Endothelial cell of umbilical vein (primary cell): ENCODE data around the gene AGPAT2. TPM values are rescaled to one million over a fixed set of nuclear protein-coding genes. Genes with fewer than 3 reads are reported as not detected.

Experiments used
- BruUV-seq: library from RNA; stranded (reverse); fragments of 400-500 nt; replicated peaks from 2 replicates; lab custom pipeline; 2021; lab: Mats Ljungman, UMichigan
- CTCF ChIA-PET: fragments of 300-600, 350-600 bp; sonication (Branson Sonifier 250); formaldehyde crosslinking; loops from one replicate; lab custom pipeline; 2021; ENCODE audit warnings: antibody characterized with exemption, inconsistent platforms; lab: Charles Lee
- POLR2A ChIA-PET: fragments of 300-600, 350-600 bp; sonication (Branson Sonifier 250); formaldehyde crosslinking; loops from one replicate; lab custom pipeline; 2021; ENCODE audit warnings: antibody characterized with exemption, inconsistent platforms; lab: Charles Lee
- DNase-seq: peaks from one replicate; pipeline ENCODE4 v3.0.0-alpha.2; 2011; ENCODE audit warnings: low read depth, low spot score
- FAIRE-seq: peaks from 2 replicates; lab custom pipeline; 2011; peaks lifted over from hg19 to GRCh38; lab: Jason Lieb, UNC
- H2AFZ ChIP-seq: 2 replicates; pipeline ENCODE4 v1.6.0; 2012; ENCODE audit warnings: low read depth, low read length, control low read depth, inconsistent platforms
- H3K27ac ChIP-seq: 2 replicates; pipeline ENCODE4 v1.5.1; 2011; ENCODE audit warnings: low read depth, mild to moderate bottlenecking, control low read depth, low read length, moderate library complexity; ENCODE audit not compliant: insufficient read depth
- H3K27me3 ChIP-seq, 2 experiments: 2 replicates each; pipeline versions ENCODE4 v1.6.0 to v1.6.1; 2011; ENCODE audit warnings: low read length in 2 of 2, mixed read lengths in 1 of 2; ENCODE audit not compliant: control insufficient read depth in 2 of 2, insufficient read depth in 2 of 2
- H3K36me3 ChIP-seq, 2 experiments: 2 replicates in 1 of 2; 3 replicates in 1 of 2; pipeline ENCODE4 v1.5.1; 2011; ENCODE audit warnings: low read length in 2 of 2, mild to moderate bottlenecking in 1 of 2, moderate library complexity in 1 of 2; ENCODE audit not compliant: control insufficient read depth in 2 of 2, insufficient read depth in 2 of 2; ENCODE audit errors: extremely low read depth in 1 of 2
- H3K4me1 ChIP-seq: 3 replicates; pipeline ENCODE4 v1.5.1; 2011; ENCODE audit warnings: mild to moderate bottlenecking, low read length; ENCODE audit not compliant: control insufficient read depth, insufficient read depth; ENCODE audit errors: extremely low read depth
- H3K4me2 ChIP-seq: 2 replicates; pipeline ENCODE4 v1.6.1; 2011; ENCODE audit warnings: low read length, control low read depth, mixed read lengths; ENCODE audit not compliant: insufficient read depth
- H3K4me3 ChIP-seq, 3 experiments: fragments of 200-600 bp in 1 of 3; sonication (generic), shearing (Covaris generic) in 1 of 3; replicated peaks in 1 of 3; 2 replicates each; pipeline ENCODE4 v1.5.1; 2011 to 2016; ENCODE audit warnings: control low read depth in 3 of 3, low read length in 3 of 3, mild to moderate bottlenecking in 2 of 3, inconsistent platforms in 1 of 3, low read depth in 1 of 3, moderate library complexity in 1 of 3; ENCODE audit not compliant: insufficient read depth in 1 of 3
- H3K79me2 ChIP-seq: 2 replicates; pipeline ENCODE4 v1.6.0; 2012; ENCODE audit warnings: low read length, inconsistent platforms; ENCODE audit not compliant: control insufficient read depth, insufficient read depth
- H3K9ac ChIP-seq: replicated peaks from 2 replicates; pipeline ENCODE3; 2011; ENCODE audit warnings: low read length, control low read depth; ENCODE audit not compliant: insufficient read depth; ENCODE audit errors: extremely low read depth
- H3K9me1 ChIP-seq: replicated peaks from 3 replicates; pipeline ENCODE4 v1.6.0; 2011; ENCODE audit warnings: mild to moderate bottlenecking, low read length; ENCODE audit not compliant: control insufficient read depth, insufficient read depth; ENCODE audit errors: extremely low read depth
- H3K9me3 ChIP-seq: replicated peaks from 2 replicates; pipeline ENCODE4 v1.5.1; 2012; ENCODE audit warnings: low read length, inconsistent platforms; ENCODE audit not compliant: control insufficient read depth, insufficient read depth
- H4K20me1 ChIP-seq: replicated peaks from 2 replicates; pipeline ENCODE3; 2011; ENCODE audit warnings: mild to moderate bottlenecking, low read length; ENCODE audit not compliant: control insufficient read depth, insufficient read depth; ENCODE audit errors: extremely low read depth
- FOS ChIP-seq: IDR thresholded peaks from 2 replicates; pipeline ENCODE4 v1.6.1; 2011; ENCODE audit warnings: mild to moderate bottlenecking, low read length, moderate library complexity, borderline replicate concordance; ENCODE audit not compliant: insufficient read depth
- GATA2 ChIP-seq: IDR thresholded peaks from 2 replicates; pipeline ENCODE4 v1.7.0; 2011; ENCODE audit warnings: low read depth, mild to moderate bottlenecking, moderate library complexity, mixed read lengths, low read length; ENCODE audit not compliant: insufficient read length, insufficient read depth
- JUN ChIP-seq: IDR thresholded peaks from 2 replicates; pipeline ENCODE4 v1.6.1; 2011; ENCODE audit warnings: borderline replicate concordance, low read depth; ENCODE audit not compliant: insufficient read length, insufficient read depth
- MYC ChIP-seq: IDR thresholded peaks from one replicate; pipeline ENCODE4 v1.6.1; 2011; ENCODE audit warnings: mild to moderate bottlenecking, low read depth, low read length
- POLR2A ChIP-seq: IDR thresholded peaks from 2 replicates; pipeline ENCODE4 v1.6.1; 2012; ENCODE audit warnings: low read depth, mild to moderate bottlenecking, control low read depth, low read length
- POLR2AphosphoS5 ChIP-seq: IDR thresholded peaks from 2 replicates; pipeline ENCODE4 v1.6.1; 2012; ENCODE audit warnings: low read depth, mild to moderate bottlenecking, control low read depth, low read length, moderate library complexity; ENCODE audit not compliant: insufficient read depth
- dilution Hi-C: fragments of 300-500 bp; cut with MboI; formaldehyde crosslinking; loops from one replicate; pipeline ENCODE4 v1.15.0; 2019; ENCODE audit warnings: low sequenced_read_pairs; ENCODE audit not compliant: extremely low pct_ligation_motif_present
- intact Hi-C: fragments of 100-400 bp; cut with micrococcal nuclease; formaldehyde crosslinking; loops from one replicate; pipeline ENCODE4 v1.10.0; 2022
- polyA plus RNA-seq, 4 experiments: library from polyadenylated mRNA; depleted of rRNA in 3 of 4; stranded (reverse) in 3 of 4; unstranded in 1 of 4; fragments of >200 nt; gene quantifications; 2 replicates each; pipeline versions ENCODE4 v1.2.1 to v1.2.3, GENCODE V29; 2011 to 2012; ENCODE audit warnings: missing spikeins in 1 of 4
- total RNA-seq: library from RNA; stranded (reverse); gene quantifications from 2 replicates; pipeline ENCODE4 v1.2.3, GENCODE V29; 2021
- TF ChIP-seq, protein P1 (sequence below), 2 donors: IDR thresholded peaks; 1 replicate in 1 of 2; 2 replicates in 1 of 2; pipeline ENCODE4 v1.5.1; 2011; ENCODE audit warnings: low read length in 2 of 2, mild to moderate bottlenecking in 2 of 2, moderate library complexity in 2 of 2, control low read depth in 1 of 2, inconsistent platforms in 1 of 2, low read depth in 1 of 2; ENCODE audit not compliant: insufficient read depth in 1 of 2; ENCODE audit errors: extremely low read depth in 1 of 2
- TF ChIP-seq, protein P2 (sequence below): IDR thresholded peaks from 2 replicates; pipeline ENCODE4 v1.6.1; 2011; ENCODE audit not compliant: insufficient read depth, insufficient read length

AGPAT2 gene
- total and polyA plus RNA-seq, 2 donors (not counting 3 experiments of a cell fraction or from before 2014, with no cell fraction given): 45.5 to 55.3 TPM

DNA sequence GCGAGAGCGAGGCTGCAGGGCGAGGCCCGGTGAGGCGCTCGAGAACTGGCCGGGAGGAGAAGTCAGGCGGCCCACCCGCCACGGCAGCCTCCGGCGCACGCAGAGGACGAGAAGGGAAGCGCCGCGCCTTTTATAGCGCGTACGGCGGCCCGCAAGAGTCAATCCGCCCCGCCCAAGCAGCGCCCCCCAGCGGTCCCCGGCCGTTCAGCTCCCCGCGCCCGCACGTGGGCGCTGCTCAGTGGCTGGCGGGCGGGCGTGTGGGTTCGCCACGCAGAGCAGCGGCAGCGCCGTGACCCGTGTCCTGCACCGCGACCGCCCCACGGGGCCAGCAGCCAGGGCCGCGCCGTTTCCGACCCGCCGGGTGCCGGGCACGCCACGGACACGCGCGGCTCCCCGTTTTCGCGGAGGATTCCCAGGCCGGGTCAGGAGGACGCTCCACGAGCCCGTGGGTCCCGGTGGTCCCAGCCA is 40.9 kb upstream of the AGPAT2 start:
- H2AFZ ChIP-seq: peak overlapping the region; percentile 69
- POLR2A ChIA-PET: interaction anchor here (0.7 to 3.3 kb wide), 7 partner anchors 9 to 48 kb away, joined by 3 to 32 read pairs (median 5); no protein-coding TSS in a partner anchor
- CTCF ChIA-PET: interaction anchor here (0.6 to 3.6 kb wide), 15 partner anchors 9 to 50 kb away, joined by 3 to 31 read pairs (median 4); partner anchors contain the start of genes LCN10 and LCN8
- intact Hi-C loops (loop anchor here (5.0 kb wide), 1 partner anchor 64 kb away; the partner anchor contains the start of gene TMEM141), dilution Hi-C loops (no loop called here)
- DNase-seq: peak; percentile 84
- peak overlapping the region; percentile 41 for H3K27ac ChIP-seq
- peaks cover 9 to 25% of the 10 kb centered on the region in 2 experiments for H3K36me3 ChIP-seq
- H4K20me1 ChIP-seq: no peaks in the 10 kb centered on the region
- no peaks in the 10 kb centered on the region for H3K27me3 ChIP-seq
- no peaks in the 10 kb centered on the region for H3K9me3 ChIP-seq
- peak overlapping the region; percentile 53 for H3K4me2 ChIP-seq
- peaks cover 69% of the 10 kb centered on the region for H3K79me2 ChIP-seq
- BruUV-seq: no TSS peak
- FAIRE-seq: peak; percentile 66
- peak overlapping the region; percentile 11 to 89 (median 70) for H3K4me3 ChIP-seq
- TF ChIP-seq, protein P1, sequence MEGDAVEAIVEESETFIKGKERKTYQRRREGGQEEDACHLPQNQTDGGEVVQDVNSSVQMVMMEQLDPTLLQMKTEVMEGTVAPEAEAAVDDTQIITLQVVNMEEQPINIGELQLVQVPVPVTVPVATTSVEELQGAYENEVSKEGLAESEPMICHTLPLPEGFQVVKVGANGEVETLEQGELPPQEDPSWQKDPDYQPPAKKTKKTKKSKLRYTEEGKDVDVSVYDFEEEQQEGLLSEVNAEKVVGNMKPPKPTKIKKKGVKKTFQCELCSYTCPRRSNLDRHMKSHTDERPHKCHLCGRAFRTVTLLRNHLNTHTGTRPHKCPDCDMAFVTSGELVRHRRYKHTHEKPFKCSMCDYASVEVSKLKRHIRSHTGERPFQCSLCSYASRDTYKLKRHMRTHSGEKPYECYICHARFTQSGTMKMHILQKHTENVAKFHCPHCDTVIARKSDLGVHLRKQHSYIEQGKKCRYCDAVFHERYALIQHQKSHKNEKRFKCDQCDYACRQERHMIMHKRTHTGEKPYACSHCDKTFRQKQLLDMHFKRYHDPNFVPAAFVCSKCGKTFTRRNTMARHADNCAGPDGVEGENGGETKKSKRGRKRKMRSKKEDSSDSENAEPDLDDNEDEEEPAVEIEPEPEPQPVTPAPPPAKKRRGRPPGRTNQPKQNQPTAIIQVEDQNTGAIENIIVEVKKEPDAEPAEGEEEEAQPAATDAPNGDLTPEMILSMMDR (IDR thresholded peaks at IDR 0.05; ENCODE audit: extremely low read depth in 1 of 2, insufficient read depth in 1 of 2, low read depth in 1 of 2, low read length in 2 of 2): peak; percentile 96
- TF ChIP-seq POLR2AphosphoS5 (peak; percentile 100), JUN (no peak), POLR2A (peak; percentile 100), MYC (peak; percentile 96), FOS (no peak), GATA2 (no peak)
- TF ChIP-seq, protein P2, sequence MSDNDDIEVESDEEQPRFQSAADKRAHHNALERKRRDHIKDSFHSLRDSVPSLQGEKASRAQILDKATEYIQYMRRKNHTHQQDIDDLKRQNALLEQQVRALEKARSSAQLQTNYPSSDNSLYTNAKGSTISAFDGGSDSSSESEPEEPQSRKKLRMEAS: peak; percentile 89
- H3K4me1 ChIP-seq: peaks cover 32% of the 10 kb centered on the region
- no peaks in the 10 kb centered on the region for H3K9me1 ChIP-seq
- peak overlapping the region; percentile 69 for H3K9ac ChIP-seq
